ENCODE data around the gene CCDC68.
"Not testable (repeated sequence)": the region's sequence is repeated elsewhere in the genome, so short reads cannot be mapped to it uniquely, and the experiment has no call there.

The CCDC68 gene

GRCh38 chr18:54958704-54959625 is at the start of gene CCDC68:
Gene CCDC68, minus strand, starts transcription at chr18:54959461. Its CDS starts 16,670 bp downstream, at chr18:54942791.
- peak; percentile 86 for DNase-seq

- no peak for DNase-seq
Measured at GRCh38 chr18:55007602-55008001, 48.3 kb upstream of the CCDC68 start.

- DNase-seq = no peak
Measured at GRCh38 chr18:55003695-55004094, 44.4 kb upstream of the CCDC68 start.

GRCh38 chr18:55002261-55002660 is 43.0 kb upstream of the CCDC68 start:
- DNase-seq = no peak

- DNase-seq = peak; percentile 19
Measured at GRCh38 chr18:55001394-55002024, 42.2 kb upstream of the CCDC68 start.

GRCh38 chr18:55000529-55000928 is 41.3 kb upstream of the CCDC68 start:
- DNase-seq = no peak

GRCh38 chr18:54999016-54999415 is 39.8 kb upstream of the CCDC68 start:
- DNase-seq = no peak

GRCh38 chr18:54995421-54996143 is 36.3 kb upstream of the CCDC68 start:
- no peak for DNase-seq

- DNase-seq = no peak
Measured at GRCh38 chr18:54991981-54992380, 32.7 kb upstream of the CCDC68 start.

- no peak for DNase-seq
Measured at GRCh38 chr18:54984908-54985307, 25.6 kb upstream of the CCDC68 start.

- no peak for DNase-seq
Measured at GRCh38 chr18:54983791-54984190, 24.5 kb upstream of the CCDC68 start.

GRCh38 chr18:54983041-54983686 is 23.9 kb upstream of the CCDC68 start:
- DNase-seq = peak; percentile 88

- no peak for DNase-seq
Measured at GRCh38 chr18:54981076-54981475, 21.8 kb upstream of the CCDC68 start.

GRCh38 chr18:54975598-54975997 is 16.3 kb upstream of the CCDC68 start:
- no peak for DNase-seq

GRCh38 chr18:54973046-54973445 is 13.8 kb upstream of the CCDC68 start:
- peak; percentile 38 for DNase-seq

- DNase-seq = no peak
Measured at GRCh38 chr18:54968807-54969206, 9.5 kb upstream of the CCDC68 start.

- DNase-seq = not testable (repeated sequence)
Measured at GRCh38 chr18:54968237-54968636, 9.0 kb upstream of the CCDC68 start.

GRCh38 chr18:54967786-54968185 is 8.5 kb upstream of the CCDC68 start:
- no peak for DNase-seq

- no peak for DNase-seq
Measured at GRCh38 chr18:54964741-54965140, 5.5 kb upstream of the CCDC68 start.

- DNase-seq = no peak
Measured at GRCh38 chr18:54962919-54963645, 3.8 kb upstream of the CCDC68 start.

GRCh38 chr18:54961868-54962267 is 2.6 kb upstream of the CCDC68 start:
- DNase-seq = no peak

GRCh38 chr18:54961016-54961423 is 1.8 kb upstream of the CCDC68 start:
- peak; percentile 44 for DNase-seq
